IPS-15b (cell line): ENCODE data around the gene RAB11FIP4.
"Not testable (repeated sequence)": the region's sequence is repeated elsewhere in the genome, so short reads cannot be mapped to it uniquely, and the experiment has no call there.

Experiments
- H3K27me3 ChIP-seq: one replicate; pipeline ENCODE4 v1.6.1; 2013; ENCODE audit warnings: low read length; ENCODE audit not compliant: control insufficient read depth, insufficient read depth
- H3K36me3 ChIP-seq: one replicate; pipeline ENCODE4 v1.6.1; 2013; ENCODE audit warnings: low read length; ENCODE audit not compliant: control insufficient read depth, insufficient read depth
- H3K4me1 ChIP-seq: one replicate; pipeline ENCODE4 v1.6.1; 2013; ENCODE audit warnings: mild to moderate bottlenecking, low read length; ENCODE audit not compliant: control insufficient read depth, insufficient read depth
- H3K4me3 ChIP-seq: one replicate; pipeline ENCODE4 v1.5.1; 2013; ENCODE audit warnings: low read depth, low read length
- H3K9ac ChIP-seq: one replicate; pipeline ENCODE4 v1.6.1; 2013; ENCODE audit warnings: low read depth, mild to moderate bottlenecking, low read length
- H3K9me3 ChIP-seq: one replicate; pipeline ENCODE4 v1.6.1; 2013; ENCODE audit warnings: mild to moderate bottlenecking, low read length; ENCODE audit not compliant: control insufficient read depth, insufficient read depth

Gene RAB11FIP4

DNA sequence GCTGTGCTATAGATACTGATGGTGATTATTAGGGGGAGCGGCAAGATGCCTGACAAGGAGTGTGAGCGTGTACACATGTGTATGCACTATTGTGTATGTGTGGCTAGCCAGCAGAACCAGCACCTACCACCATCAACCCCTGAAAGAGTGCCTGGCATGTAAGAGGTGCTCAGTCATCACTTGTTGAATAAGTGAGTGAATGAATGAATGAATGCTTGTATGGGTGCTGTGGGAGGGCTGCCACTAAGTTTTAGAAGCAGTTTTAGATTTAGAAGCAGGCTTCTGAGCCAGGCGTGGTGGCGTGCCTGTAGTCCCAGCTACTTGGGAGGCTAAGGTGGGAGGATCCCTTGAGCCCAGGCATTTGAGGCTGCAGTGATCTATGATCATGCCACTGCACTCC is 37.0 kb downstream of the RAB11FIP4 start:
- H3K9me3 ChIP-seq, result no peaks in the 10 kb centered on the region
- H3K36me3 ChIP-seq, result peaks cover 3% of the 10 kb centered on the region
- H3K27me3 ChIP-seq, result no peaks in the 10 kb centered on the region
- H3K4me3 ChIP-seq, result no peak overlapping the region
- H3K9ac ChIP-seq, result no peak overlapping the region
- peaks cover 12% of the 10 kb centered on the region for H3K4me1 ChIP-seq

DNA sequence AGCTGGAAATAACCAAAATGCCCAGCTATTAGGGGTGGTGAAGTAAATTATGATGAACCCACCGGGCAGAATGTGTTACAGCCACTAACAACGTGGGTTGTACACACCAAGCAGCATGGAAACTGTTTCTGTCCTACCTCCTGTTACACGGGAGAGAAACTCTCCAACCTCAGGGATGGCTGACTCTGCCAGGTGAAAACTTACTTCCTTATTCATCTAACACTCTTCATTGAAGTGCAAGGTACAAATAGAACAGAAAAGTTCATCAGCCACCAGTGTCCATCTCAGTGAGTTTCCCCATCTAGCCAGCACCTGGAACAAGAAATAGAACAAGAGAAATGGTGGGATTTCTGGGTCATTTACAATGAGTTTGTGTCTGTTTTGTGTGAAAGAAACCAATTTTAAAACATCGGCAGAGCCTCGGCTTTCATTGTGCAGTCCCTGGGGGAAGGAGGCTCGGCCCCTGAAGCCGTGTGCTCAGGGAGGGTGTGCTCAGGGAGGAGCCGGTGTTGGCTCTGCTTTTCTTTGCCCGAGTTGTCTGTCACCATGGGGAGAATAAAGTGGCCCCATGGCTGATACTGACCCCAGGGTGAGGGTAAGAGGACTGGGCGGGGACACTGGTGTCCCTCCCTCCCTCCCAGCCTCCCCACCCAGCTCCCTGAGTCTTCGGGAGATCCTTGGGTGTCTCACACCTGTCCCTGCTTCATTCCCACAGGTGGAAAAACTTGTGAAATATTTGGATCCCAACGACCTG is 39.8 kb downstream of the RAB11FIP4 start:
- no peak overlapping the region for H3K9ac ChIP-seq
- H3K36me3 ChIP-seq, result peaks cover 6% of the 10 kb centered on the region
- no peak overlapping the region for H3K4me3 ChIP-seq
- H3K9me3 ChIP-seq, result no peaks in the 10 kb centered on the region
- no peaks in the 10 kb centered on the region for H3K27me3 ChIP-seq
- H3K4me1 ChIP-seq, result no peaks in the 10 kb centered on the region

DNA sequence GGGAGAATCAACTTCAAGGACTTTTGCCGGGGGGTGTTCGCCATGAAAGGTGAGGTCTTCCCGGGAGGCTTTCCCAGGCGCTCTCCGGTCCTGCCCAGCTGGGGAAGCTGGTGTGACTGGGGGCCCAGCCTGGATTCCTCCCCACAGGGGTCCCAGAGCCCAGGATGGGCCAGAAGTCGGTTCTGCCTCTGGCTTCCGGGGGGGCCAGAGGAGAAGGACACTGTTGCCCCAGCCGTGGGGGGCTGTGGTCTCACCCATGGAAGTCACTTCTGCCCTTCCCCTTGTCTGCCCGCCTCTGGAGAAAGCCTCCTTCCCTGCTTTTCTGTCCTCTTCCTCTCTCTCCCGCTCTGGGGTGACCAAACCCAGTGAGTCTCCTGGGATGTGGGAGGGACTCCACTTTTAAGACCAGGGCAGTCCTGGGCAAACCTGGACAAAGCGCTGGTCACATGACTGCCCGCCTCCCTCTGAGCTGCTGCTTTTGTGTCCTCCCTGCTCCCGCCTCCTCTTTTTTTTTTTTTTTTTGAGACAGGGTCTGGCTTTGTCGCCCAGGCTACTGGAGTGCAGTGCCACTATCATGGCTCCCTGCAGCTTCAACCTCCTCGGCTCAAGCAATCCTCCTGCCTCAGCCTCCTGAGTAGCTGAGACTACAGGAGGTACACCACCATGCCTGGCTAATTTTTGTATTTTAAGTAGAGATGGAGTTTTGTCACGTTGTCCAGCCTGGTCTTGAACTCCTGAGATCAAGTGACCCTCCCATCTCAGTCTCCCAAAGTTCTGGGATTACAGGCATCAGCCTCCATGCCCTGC is 40.6 kb downstream of the RAB11FIP4 start:
- H3K4me3 ChIP-seq, result no peak overlapping the region
- H3K9me3 ChIP-seq, result no peaks in the 10 kb centered on the region
- H3K36me3 ChIP-seq, result peaks cover 6% of the 10 kb centered on the region
- no peak overlapping the region for H3K9ac ChIP-seq
- H3K4me1 ChIP-seq, result no peaks in the 10 kb centered on the region
- H3K27me3 ChIP-seq, result no peaks in the 10 kb centered on the region

DNA sequence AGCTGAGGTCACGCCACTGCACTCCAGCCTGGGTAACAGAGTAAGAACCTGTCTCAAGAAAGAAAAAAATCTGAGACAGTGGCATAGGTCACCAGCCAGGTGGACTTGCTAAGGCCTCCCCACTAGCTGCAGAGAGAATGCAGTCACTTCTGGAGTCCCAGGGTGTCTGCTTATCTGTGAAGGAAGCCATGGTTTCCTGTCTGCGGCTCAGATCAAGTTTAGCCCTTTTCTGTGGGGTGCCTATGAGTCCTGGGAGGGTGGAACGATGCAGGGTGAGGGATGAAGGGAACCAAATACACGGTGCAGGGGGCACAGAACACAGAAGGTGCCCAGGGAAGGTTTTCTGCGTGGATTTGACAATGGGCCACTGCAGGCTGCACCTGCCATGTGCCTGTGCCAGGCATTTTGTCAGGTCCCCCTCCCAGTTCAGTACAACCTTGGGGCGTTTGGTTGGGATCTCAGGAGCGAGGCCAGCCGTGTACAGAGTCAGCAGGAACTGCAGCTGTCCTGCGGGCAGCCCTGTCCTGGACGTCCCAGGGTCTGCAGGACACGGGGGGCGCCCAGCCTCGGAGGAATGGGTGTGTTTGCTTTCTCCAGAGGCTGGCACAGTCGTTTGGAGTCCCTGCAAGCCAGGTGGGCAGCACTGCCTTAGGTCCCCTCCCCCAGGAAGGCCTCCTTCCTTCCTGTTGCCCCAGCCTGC is 41.8 kb downstream of the RAB11FIP4 start:
- Histone ChIP-seq H3K4me3 (no peak overlapping the region), H3K27me3 (no peaks in the 10 kb centered on the region), H3K9me3 (no peaks in the 10 kb centered on the region), H3K4me1 (no peaks in the 10 kb centered on the region), H3K9ac (no peak overlapping the region), H3K36me3 (peaks cover 6% of the 10 kb centered on the region)

DNA sequence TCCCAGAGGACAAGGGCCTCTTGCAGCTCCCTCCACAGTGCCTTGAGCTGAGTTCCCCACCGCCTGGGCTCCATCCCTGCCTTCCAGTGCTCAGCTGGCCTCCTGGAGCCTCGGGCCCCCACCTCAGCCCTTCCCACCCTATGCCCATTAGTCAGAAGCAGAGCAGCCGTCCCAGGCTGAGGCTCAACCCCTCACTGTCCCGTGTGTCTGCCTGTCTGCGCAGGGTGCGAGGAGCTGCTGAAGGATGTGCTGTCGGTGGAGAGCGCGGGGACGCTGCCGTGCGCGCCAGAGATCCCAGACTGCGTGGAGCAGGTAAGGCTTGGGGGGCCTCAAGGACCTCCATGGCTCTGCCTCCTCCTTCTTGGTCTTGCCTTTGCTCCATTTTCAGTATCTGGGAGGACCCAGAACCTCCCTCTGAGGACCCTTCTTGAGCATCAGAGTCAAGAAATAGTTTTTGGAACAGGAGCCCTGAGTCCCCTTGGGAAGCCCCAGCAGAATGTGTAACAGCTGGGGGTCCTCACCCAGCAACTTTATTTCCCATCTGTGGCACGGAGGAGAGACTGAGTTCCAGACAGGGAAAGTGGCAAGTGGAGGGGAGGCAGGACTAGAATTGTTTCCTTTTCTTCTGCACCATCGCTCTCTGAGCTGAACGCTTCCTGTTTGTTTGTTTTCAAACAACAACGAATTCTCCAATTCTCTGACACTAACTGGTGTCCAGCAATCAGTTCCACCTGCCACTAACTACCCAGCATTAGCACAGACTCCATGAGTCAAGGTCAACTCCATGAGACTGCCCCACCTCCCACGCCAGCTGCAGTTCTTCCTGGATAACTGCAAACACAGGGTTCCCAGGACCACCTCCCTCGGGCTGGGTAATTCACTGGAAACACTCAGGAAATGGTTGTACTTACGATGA is 42.6 kb downstream of the RAB11FIP4 start:
- H3K9me3 ChIP-seq, result no peaks in the 10 kb centered on the region
- H3K27me3 ChIP-seq, result no peaks in the 10 kb centered on the region
- no peak overlapping the region for H3K4me3 ChIP-seq
- H3K36me3 ChIP-seq, result peaks cover 6% of the 10 kb centered on the region
- no peaks in the 10 kb centered on the region for H3K4me1 ChIP-seq
- no peak overlapping the region for H3K9ac ChIP-seq

DNA sequence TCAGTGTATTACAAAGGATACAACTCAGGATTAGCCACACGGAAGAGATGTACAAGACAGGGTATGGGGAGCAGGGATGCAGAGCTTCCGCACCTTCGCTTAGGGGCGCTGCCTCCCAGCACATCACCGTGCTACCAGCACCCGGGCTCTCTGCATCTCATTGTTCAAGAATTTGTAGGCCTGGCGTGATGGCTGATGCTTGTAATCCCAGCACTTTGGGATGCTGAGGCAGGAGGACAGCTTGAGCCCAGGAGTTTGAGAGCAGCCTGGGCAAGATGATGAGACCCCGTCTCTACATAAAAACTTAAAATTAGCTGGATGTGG is 43.2 kb downstream of the RAB11FIP4 start:
- H3K9ac ChIP-seq, result no peak overlapping the region
- H3K4me1 ChIP-seq, result no peaks in the 10 kb centered on the region
- H3K9me3 ChIP-seq, result no peaks in the 10 kb centered on the region
- peaks cover 6% of the 10 kb centered on the region for H3K36me3 ChIP-seq
- no peaks in the 10 kb centered on the region for H3K27me3 ChIP-seq
- H3K4me3 ChIP-seq, result no peak overlapping the region

DNA sequence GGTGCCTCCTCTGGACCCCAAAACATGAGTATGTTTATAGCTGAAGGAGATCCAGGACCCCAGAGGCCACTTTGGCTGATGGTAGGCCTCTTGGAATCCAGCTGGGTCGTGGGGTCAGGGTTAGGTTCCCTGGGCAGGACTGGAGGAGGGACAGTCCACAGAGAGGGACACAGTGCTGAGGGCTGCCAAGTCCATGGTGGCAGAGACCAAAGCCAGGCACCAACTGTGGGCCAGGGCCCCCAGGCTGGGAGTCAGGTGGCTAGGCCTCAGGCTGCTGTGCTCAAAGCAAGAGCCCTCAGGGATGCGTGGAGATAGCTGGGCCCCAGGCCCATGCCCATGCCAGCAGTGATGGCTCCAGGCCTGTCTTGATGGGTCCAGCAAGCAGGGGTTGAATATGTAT is 44.1 kb downstream of the RAB11FIP4 start:
- H3K27me3 ChIP-seq, result no peaks in the 10 kb centered on the region
- H3K4me1 ChIP-seq, result no peaks in the 10 kb centered on the region
- H3K36me3 ChIP-seq, result peaks cover 6% of the 10 kb centered on the region
- H3K4me3 ChIP-seq, result no peak overlapping the region
- H3K9ac ChIP-seq, result no peak overlapping the region
- H3K9me3 ChIP-seq, result no peaks in the 10 kb centered on the region

DNA sequence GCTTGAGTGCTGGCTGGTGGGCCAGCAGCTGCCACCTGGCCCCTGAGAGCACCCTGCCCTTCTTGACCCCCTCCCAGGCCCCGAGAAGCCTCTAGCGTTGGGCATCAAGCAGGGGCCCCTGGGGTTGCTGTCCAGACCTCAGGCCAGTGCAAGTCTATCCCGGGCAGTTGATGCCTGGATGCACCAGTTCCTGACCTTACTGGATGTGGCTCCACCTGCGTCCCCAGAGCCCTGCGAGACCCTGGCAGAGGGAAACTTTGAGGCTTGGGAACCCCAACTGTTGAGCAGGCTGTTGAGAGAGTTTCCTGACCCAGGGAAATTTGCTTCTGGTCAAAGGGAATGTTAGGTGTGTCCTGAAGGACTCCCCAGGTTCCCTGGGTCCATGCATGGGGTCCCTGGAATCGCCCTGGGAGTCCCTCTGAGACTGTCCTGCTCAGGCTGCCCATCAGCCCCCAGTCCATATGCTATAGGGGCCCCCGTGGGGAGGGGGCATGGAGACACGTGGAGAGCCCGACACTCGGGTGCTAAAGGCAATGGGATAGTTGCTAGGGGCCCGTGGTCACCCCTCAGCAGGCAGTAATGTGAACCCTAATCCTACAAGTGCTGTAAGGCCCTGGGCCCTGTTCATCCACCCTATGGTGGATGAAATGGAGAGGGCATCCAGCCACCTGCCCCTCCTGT is 46.4 kb downstream of the RAB11FIP4 start:
- no peak overlapping the region for H3K9ac ChIP-seq
- no peaks in the 10 kb centered on the region for H3K27me3 ChIP-seq
- H3K4me1 ChIP-seq, result no peaks in the 10 kb centered on the region
- H3K9me3 ChIP-seq, result no peaks in the 10 kb centered on the region
- H3K4me3 ChIP-seq, result no peak overlapping the region
- peaks cover 6% of the 10 kb centered on the region for H3K36me3 ChIP-seq

DNA sequence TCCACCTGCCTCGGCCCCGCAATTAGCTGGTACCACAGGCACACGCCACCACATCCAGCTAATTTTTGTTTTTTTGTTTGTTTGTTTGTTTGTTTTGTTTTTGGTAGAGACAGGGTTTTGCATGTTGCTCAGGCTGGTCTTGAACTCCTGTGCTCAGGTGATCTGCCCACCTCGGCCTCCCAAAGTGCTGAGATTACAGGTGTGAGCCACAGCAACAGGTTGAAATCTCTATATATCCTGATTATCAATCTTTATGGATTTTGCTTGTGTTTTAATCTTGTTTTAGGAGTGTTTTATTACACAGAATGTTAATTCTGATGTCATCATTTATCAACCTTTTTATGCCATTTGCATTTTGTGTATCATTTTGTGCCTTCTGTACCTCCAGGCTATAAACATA is 48.2 kb downstream of the RAB11FIP4 start:
- no peaks in the 10 kb centered on the region for H3K9me3 ChIP-seq
- no peaks in the 10 kb centered on the region for H3K4me1 ChIP-seq
- peaks cover 3% of the 10 kb centered on the region for H3K36me3 ChIP-seq
- H3K4me3 ChIP-seq, result no peak overlapping the region
- no peaks in the 10 kb centered on the region for H3K27me3 ChIP-seq
- H3K9ac ChIP-seq, result no peak overlapping the region

DNA sequence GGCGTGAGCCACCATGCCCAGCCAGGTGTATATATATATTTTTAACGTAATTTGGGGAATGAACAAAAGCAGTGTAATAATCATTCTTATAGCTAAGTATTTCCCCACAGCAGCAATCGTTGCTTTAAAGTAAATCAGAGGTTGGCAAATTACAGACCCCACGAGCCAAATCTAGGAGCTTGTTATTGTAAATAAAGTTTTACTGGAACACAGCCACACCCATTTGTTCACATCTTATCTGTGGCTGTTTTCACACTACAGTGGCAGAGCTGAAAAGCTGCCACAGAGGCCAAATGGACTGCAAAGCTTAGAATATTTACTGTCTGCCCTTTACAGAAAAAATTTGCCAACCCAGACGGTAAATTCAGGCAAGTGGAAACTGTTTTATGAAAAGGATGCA is 50.8 kb downstream of the RAB11FIP4 start:
- no peak overlapping the region for H3K9ac ChIP-seq
- H3K4me3 ChIP-seq, result no peak overlapping the region
- no peaks in the 10 kb centered on the region for H3K9me3 ChIP-seq
- H3K27me3 ChIP-seq, result no peaks in the 10 kb centered on the region
- H3K4me1 ChIP-seq, result no peaks in the 10 kb centered on the region
- no peaks in the 10 kb centered on the region for H3K36me3 ChIP-seq

DNA sequence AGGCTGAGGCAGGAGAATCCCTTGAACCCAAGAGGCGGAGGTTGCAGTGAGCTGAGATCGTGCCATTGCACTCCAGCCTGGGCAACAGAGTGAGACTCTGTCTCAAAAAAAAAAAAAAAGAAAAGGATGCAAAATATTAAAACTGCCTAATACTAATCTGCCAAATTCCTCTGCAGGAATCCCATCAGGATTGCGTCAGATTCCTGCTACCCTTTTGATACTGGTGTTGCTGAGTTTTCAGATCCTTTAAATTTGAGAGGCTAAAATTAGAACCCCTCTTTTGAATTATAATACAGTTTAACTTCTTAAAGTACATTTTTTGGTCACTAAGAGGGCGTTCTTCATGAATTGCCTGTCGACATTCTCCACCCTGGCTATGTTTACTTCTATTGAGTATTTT is 51.4 kb downstream of the RAB11FIP4 start:
- not testable (repeated sequence) for H3K9me3 ChIP-seq, H3K4me3 ChIP-seq, H3K27me3 ChIP-seq, H3K36me3 ChIP-seq, H3K9ac ChIP-seq, H3K4me1 ChIP-seq
